Ascending aorta (tissue), 2 donors: ENCODE data around the gene ENAH. TPM values are rescaled to one million over a fixed set of nuclear protein-coding genes. Genes with fewer than 3 reads are reported as not detected.

ENCODE experiments used
- DNase-seq, 2 donors: peaks; one replicate each; pipeline ENCODE4 v3.0.0-alpha.2; 2019; ENCODE audit warnings: low spot score in 2 of 2
- H3K27ac ChIP-seq, 2 donors: fragments of 200-600 bp; sonication (generic); one replicate each; pipeline ENCODE4 v1.5.1; 2016 to 2017; ENCODE audit warnings: mild to moderate bottlenecking in 1 of 2
- H3K27me3 ChIP-seq: fragments of 200-600 bp; sonication (generic); one replicate; pipeline ENCODE4 v1.5.1; 2017
- H3K36me3 ChIP-seq, 2 donors: fragments of 200-600 bp; sonication (generic); one replicate each; pipeline ENCODE4 v1.5.1; 2016
- H3K4me1 ChIP-seq, 2 donors: fragments of 200-600 bp; sonication (generic); one replicate each; pipeline ENCODE4 v1.5.1; 2016 to 2017; ENCODE audit warnings: mild to moderate bottlenecking in 1 of 2
- H3K4me3 ChIP-seq, 2 donors: fragments of 200-600 bp; sonication (generic); one replicate each; pipeline ENCODE4 v1.5.1; 2016 to 2017; ENCODE audit warnings: mild to moderate bottlenecking in 1 of 2
- H3K9me3 ChIP-seq, 2 donors: fragments of 200-600 bp; sonication (generic); one replicate each; pipeline ENCODE4 v1.5.1; 2016
- CTCF ChIP-seq, 3 experiments: fragments of 200-600 bp in 2 of 3; fragments of 450-650 bp in 1 of 3; sonication (generic) in 2 of 3; IDR thresholded peaks; one replicate each; pipeline ENCODE4 v1.5.1; 2016 to 2019; ENCODE audit warnings: antibody characterized with exemption in 3 of 3, mild to moderate bottlenecking in 1 of 3, moderate library complexity in 1 of 3
- intact Hi-C: fragments of 100-400 bp; cut with DNase I; formaldehyde crosslinking; loops from one replicate; pipeline ENCODE4 v1.15.1; 2023
- total RNA-seq: library from RNA; depleted of rRNA; stranded (reverse); fragments of >200 nt; gene quantifications from one replicate; pipeline ENCODE4 v1.1.0, GENCODE V29; 2016

ENAH gene
- total RNA-seq, 1 donor from 2014 or later: 103 TPM

- intact Hi-C loops: loop anchor here (5.0 kb wide), 1 partner anchor 194 kb away; no protein-coding TSS in a partner anchor
- Histone ChIP-seq H3K27me3 (no peaks in the 10 kb centered on the region), H3K27ac (peak overlapping the region in 1 of 2 donors; percentile 30), H3K36me3 (no peaks in the 10 kb centered on the region), H3K4me3 (no peak overlapping the region), H3K4me1 (peaks cover 4 to 30% of the 10 kb centered on the region in 2 donors), H3K9me3 (no peaks in the 10 kb centered on the region)
- TF ChIP-seq CTCF (IDR thresholded peaks at IDR 0.05): no peak
- no peak for DNase-seq
Measured at GRCh38 chr1:225578251-225578977, 74.5 kb downstream of the ENAH start.

- no peak for TF ChIP-seq CTCF (IDR thresholded peaks at IDR 0.05)
- Histone ChIP-seq H3K27me3 (no peaks in the 10 kb centered on the region), H3K4me3 (no peak overlapping the region), H3K36me3 (no peaks in the 10 kb centered on the region), H3K27ac (no peak overlapping the region), H3K4me1 (peaks cover 4 to 34% of the 10 kb centered on the region in 2 donors), H3K9me3 (no peaks in the 10 kb centered on the region)
- intact Hi-C loops: loop anchor here (5.0 kb wide), 1 partner anchor 195 kb away; no protein-coding TSS in a partner anchor
- DNase-seq: no peak
Measured at GRCh38 chr1:225577241-225577640, 75.7 kb downstream of the ENAH start.

- no peak for TF ChIP-seq CTCF (IDR thresholded peaks at IDR 0.05)
- H3K36me3 ChIP-seq: no peaks in the 10 kb centered on the region
- intact Hi-C loops: no loop called here
- no peaks in the 10 kb centered on the region for H3K27me3 ChIP-seq
- no peak overlapping the region for H3K4me3 ChIP-seq
- H3K9me3 ChIP-seq: no peaks in the 10 kb centered on the region
- DNase-seq: no peak
- H3K4me1 ChIP-seq: peaks cover 0 to 30% of the 10 kb centered on the region in 2 donors
- H3K27ac ChIP-seq: no peak overlapping the region
Measured at GRCh38 chr1:225573216-225573615, 79.7 kb downstream of the ENAH start.

- Histone ChIP-seq H3K36me3 (no peaks in the 10 kb centered on the region), H3K4me3 (no peak overlapping the region), H3K27me3 (no peaks in the 10 kb centered on the region), H3K4me1 (peaks cover 0 to 22% of the 10 kb centered on the region in 2 donors), H3K9me3 (no peaks in the 10 kb centered on the region), H3K27ac (no peak overlapping the region)
- TF ChIP-seq CTCF (IDR thresholded peaks at IDR 0.05): peak in 2 of 3 experiments; percentile 22 to 29
- no peak for DNase-seq
- intact Hi-C loops: no loop called here
Measured at GRCh38 chr1:225572422-225572821, 80.5 kb downstream of the ENAH start.

- no peak for DNase-seq
- H3K27me3 ChIP-seq: no peaks in the 10 kb centered on the region
- H3K27ac ChIP-seq: no peak overlapping the region
- no peaks in the 10 kb centered on the region for H3K9me3 ChIP-seq
- no peak overlapping the region for H3K4me3 ChIP-seq
- peak in 1 of 3 experiments; percentile 8 for TF ChIP-seq CTCF (IDR thresholded peaks at IDR 0.05)
- peaks cover 0 to 10% of the 10 kb centered on the region in 2 donors for H3K4me1 ChIP-seq
- H3K36me3 ChIP-seq: peaks cover 0 to 11% of the 10 kb centered on the region in 2 donors
- intact Hi-C loops: no loop called here
Measured at GRCh38 chr1:225567789-225568188, 85.1 kb downstream of the ENAH start.
